ENCODE measurements around the gene IKBKE.

Gene IKBKE

GRCh38 chr1:206455666-206456344 lies 14.5 kb upstream of the IKBKE start:
- no peak for DNase-seq

GRCh38 chr1:206456577-206457370 lies 13.5 kb upstream of the IKBKE start:
- DNase-seq, result no peak

DNA sequence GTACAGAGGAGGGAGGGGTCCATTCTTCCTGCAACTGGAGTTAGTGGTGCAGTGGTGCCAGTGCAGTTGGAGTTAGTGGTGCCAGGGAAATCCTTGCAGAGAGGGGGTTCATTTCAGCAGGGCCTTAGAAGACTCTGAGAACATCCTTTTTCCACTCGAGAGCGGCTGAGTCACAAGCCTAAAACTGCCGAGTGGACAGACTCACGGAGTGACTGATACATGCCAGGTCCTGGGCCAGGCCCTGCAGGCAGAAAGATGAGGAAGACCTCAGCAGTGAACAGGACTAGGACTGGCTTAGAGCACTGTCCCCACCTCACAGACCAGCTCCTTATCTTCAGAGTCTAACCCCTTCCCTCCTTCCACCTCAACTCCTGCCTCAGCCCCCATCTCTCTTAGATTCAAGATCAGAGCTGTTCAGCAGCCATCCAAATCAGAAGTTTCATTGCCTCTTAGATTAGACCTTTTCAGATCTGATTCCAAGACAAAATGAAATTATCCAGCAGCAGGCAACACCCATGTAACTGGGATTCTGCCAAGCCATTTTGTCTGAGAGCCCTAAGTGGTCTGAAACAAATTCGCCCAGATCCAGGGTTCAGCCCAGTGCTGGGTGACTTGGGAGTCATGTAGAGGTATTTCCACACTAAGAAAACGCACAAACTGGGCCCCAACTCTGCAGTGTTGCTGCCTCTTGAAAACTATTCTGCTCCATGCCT lies 12.7 kb upstream of the IKBKE start:
- peak; percentile 6 for DNase-seq

DNA sequence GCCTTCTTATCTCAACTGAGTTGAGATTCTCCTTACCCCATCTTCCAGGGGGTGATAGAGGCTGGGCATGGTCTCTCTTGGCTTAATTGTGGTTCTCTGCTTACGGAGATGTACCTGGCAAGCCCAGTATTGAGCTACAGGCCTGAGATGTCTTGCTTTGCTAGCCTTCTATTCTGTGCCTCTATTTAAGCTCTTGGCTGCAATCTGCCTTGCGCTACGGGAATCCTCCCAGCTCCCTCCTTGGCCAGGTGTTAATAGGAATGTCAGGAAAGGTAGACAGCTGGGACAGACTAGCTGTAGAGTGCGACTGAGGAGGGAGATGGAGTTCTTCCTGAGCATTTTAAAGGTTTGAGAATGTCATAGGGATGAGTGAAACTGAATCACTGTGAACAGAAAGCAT lies 10.6 kb upstream of the IKBKE start:
- peak; percentile 2 for DNase-seq

DNA sequence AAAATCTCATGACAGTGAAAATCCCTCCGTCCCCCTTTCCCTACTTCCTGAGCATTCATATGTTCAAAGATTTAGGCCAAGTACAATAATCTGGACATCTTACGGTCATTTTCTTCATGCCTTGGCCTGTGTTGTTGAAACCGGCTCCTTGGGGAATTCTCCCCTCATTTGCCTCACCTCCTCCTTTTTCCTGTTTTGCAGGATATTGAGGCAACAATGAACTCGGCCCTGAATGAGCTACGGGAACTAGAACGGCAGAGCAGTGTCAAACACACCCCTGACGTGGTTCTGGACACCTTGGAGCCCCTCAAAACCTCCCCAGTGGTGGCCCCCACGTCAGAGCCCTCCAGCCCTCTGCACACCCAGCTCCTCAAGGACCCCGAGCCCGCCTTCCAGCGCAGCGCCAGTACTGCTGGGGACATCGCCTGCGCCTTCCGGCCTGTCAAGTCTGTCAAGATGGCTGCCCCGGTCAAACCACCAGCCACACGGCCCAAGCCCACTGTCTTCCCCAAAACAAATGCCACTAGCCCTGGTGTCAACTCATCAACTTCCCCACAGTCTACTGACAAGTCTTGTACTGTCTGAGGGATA lies 9.3 kb upstream of the IKBKE start:
- DNase-seq, result no peak

GRCh38 chr1:206461602-206462455 lies 8.4 kb upstream of the IKBKE start:
- peak; percentile 74 for DNase-seq

DNA sequence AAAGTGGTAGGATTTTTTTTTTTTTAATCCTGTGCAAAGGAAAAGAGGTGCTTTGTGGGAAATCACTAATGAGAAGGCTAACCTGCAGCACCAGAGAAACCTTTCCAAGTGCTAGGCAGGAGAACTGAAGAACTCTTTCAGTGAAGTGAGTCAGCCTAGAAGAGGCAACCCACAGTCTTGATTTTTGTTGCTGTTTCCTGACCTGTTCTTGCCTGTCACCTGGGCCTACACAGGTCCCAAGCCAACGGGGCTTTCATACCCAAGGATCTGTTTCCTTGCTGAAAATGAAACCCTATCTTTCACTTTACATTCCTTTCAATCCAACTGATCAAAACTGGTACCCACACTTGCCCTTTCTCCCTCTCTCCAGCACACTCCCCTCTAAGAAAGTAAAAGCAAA lies 7.1 kb upstream of the IKBKE start:
- no peak for DNase-seq

- no peak for DNase-seq
These were observed 6.4 kb upstream of the IKBKE start for GRCh38 chr1:206463911-206464310.

- DNase-seq, result no peak
These were observed 5.8 kb upstream of the IKBKE start for GRCh38 chr1:206464456-206464964.

- DNase-seq, result no peak
These were observed 4.3 kb upstream of the IKBKE start for GRCh38 chr1:206465951-206466350.

DNA sequence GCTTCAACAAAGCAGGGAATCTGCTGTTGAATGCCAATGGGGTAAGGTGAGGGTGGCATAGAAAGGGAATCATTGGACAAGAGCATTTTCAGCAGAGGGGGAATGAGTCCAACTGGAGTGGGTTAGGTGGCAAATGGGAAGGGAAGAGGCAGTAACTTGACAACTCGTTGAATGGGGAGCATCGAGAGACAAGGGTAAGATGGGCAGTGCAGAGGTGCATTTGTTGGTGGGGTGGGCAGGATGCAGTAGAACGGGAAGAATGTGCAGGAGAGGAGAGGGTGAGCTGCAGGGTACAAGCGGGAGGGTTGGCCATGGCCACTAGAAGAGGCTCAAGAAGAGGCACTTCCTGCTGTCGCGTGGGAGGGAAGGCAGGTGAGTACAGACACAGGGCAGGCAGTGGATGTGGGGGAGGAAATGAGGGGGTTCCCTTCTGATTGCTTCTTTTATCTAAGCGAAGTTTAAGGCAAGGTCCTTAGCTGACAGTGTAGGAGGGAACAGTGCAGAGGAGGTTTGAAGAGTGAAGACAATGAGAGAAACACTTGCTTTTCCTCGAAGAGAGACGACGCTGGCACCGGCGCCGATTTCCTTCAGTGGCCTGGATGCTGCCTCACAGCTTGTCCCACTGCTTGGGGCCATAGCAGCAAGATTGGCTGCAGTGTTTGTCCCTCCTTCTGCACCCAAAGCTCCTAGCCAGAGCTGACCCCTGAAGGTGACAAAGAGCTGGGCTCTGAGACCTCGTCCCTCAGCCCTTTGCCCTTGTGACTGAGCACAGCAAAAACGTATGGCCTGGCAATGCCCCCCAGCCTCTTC lies 3.2 kb upstream of the IKBKE start:
- DNase-seq, result no peak

DNA sequence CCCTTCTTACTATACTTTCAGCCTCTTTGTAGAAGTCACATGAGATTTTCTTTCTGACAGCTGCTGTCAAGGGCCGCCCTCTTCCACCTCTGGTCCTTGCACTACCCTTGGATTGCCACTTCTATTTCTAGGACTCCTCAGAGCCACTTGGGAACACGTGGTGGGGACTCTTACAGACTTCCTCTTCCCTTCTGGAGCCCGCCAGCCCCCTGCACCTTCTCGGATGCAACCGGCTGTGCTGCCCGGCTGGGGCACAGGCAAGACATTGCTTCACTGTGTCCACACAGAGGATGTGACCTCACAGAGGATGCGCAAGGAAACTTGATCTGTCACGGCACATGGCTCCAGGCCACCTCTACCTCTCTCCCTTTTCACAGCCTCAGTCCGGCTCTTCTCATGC lies 2.4 kb upstream of the IKBKE start:
- DNase-seq, result peak; percentile 66

GRCh38 chr1:206468571-206468970 lies 1.7 kb upstream of the IKBKE start:
- no peak for DNase-seq

- no peak for DNase-seq
These were observed 804 bp upstream of the IKBKE start for GRCh38 chr1:206469411-206469932.

DNA sequence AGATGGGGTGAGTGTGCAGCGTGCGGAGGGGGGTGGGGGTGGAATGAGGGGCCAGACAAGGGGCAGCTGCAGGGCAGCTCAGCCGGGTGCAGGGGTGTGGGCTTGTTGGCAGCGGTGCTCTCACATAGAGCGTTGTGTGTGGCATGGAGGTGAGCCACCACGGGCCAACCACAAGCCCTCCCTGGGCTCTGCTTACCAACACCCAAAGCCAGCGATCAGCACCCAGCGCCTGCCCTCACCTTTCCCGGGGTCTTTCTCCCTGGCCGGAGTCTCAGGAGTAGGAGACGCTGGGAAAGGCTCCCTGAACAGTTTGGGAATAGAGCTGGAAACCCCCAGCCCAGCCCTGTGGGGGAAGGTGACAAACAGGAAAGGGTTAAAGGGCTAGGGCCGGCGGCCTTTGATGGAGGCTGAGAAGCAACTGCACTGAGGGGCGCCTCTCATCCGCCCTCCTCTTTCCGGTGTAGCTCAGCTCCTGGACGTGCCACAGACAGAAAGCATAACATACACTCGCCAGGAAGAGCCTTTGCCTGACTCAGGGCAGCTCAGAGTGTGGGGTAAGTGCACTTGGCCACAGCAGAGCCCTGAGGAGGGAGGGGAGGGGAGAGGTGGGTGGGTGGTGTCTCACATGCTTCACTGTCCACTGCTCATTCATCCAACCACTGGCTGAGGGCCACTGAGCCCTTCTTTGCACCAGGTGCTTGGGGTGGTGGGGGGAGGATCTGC lies 577 bp downstream of the IKBKE start:
- DNase-seq, result peak; percentile 60

- DNase-seq, result no peak
These were observed 1.1 kb downstream of the IKBKE start for GRCh38 chr1:206471415-206471801.

GRCh38 chr1:206472024-206472423 lies 1.7 kb downstream of the IKBKE start:
- no peak for DNase-seq

DNA sequence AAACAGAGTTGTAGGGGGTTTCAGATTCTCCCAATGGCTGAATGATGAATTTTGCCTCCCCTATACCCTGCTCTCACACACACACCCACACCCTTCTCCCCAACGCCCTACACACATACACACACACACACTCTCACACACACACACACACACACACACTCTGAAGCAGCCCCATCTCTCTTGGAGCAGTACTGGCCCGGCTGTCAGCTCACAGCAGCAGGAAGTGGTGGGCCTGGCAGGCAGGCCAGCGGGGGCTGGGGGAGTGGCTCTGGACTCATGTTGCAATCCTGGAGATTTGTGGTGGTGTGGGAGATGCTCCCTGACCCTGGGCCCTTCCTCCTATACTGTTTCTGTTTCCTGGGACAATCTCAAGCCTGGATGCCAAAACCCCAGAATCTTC lies 2.2 kb downstream of the IKBKE start:
- peak; percentile 69 for DNase-seq

GRCh38 chr1:206472886-206473285 lies 2.6 kb downstream of the IKBKE start:
- DNase-seq, result no peak

DNA sequence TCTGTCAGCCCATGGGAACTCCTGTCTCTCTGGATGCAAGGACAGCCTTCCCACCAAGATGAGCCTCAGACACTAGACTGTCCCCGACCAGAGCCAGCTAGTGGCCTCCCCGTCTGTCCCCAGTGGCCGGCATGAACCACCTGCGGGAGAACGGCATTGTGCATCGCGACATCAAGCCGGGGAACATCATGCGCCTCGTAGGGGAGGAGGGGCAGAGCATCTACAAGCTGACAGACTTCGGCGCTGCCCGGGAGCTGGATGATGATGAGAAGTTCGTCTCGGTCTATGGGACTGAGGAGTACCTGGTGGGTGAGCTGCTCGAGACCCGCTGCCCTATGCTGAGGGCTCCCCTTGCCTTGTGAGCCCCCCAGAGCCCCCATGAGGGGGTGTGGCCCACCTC lies 5.8 kb downstream of the IKBKE start:
- DNase-seq, result no peak

Data from left hindlimb (tissue), 1 donor.